Activated CD8-positive, alpha-beta memory T cell treated with anti-CD3 and anti-CD28 coated beads for 48 hours (primary cell): ENCODE data around the gene RNU1-1.
"Not testable (repeated sequence)": the region's sequence is repeated elsewhere in the genome, so short reads cannot be mapped to it uniquely, and the experiment has no call there.

ENCODE experiments used
- DNase-seq, 3 experiments: peaks; one replicate each; pipeline ENCODE4 v3.0.0-alpha.2; 2020; ENCODE audit warnings: low read depth in 2 of 3, low spot score in 2 of 3

The RNU1-1 gene

GRCh38 chr1:16525769-16526168 is 11.7 kb upstream of the RNU1-1 start:
- not testable (repeated sequence) for DNase-seq

DNA sequence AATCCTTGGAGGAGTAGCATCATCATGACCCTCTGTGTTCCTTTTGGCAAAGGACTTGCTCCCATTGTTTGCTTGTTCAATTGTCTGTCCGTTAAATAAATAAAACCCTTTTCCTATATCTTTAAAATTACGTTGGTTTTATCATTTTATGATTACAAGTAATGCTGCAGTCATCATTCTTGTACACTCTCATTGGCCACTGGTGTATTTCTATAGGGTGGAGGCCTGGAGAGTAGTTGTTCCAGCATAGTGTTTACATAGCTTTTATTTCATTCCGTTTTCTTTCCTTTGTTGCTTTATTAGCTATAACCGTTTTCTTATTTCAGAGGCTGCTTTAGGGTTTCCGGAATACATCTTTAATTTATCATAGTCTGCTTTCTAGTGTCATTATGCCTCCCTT is 7.6 kb upstream of the RNU1-1 start:
- DNase-seq: not testable (repeated sequence)

DNA sequence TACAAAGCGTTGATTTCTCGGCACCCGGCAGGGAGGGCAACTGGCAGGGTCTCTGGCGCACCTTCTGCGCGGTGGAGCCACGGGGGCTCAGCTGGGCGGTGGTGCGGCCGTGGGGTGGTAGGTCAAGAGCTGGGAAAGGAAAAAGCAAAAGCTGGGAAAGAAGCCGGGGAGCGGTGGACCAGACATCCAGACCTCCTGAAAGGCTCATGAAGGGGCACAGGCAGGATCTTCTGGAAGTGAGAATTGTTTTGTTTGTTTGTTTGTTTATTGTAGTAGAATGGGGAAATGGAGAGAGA is 7.2 kb upstream of the RNU1-1 start:
- no peak for DNase-seq

DNA sequence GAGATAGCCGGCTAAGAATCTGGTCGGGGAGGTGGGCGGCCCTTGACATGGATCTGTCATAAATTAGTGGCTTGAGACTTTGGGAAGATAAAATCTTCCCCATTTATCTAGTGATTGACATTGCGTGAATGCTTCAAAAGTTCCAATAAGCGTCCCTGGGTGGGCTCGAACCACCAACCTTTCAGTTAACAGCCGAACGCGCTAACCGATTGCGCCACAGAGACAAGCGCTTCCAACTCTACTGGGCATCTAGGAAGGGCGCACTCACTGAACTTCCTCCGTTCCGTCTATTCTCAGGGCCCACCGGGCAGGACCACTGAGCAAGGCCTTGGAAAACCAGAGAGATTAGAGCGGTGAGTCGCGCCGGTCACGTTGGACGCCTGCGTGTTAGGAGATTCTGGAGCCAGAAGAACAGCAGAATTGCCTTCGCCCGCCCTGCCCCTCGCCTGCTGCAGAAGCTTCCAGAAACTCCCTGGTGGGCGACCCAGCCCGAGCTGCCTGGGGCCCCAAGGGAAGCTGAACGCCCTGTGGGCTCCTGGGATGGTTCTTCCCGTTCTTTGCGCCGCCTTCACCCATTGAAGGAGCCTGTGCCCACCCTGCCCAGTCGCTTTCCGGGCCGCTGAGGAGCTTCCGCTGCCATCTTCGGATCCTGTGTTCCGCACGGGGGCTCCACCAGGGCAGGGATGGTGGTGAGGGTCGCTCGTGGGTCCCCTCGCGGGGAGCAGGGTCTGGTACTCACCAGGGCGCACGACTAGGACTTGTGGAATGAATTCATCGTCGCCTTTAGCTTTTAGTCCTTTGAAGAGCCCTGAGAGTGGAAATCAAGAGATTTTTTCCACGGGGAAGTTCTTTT is 6.6 kb upstream of the RNU1-1 start:
- not testable (repeated sequence) for DNase-seq

GRCh38 chr1:16519255-16519951 is 5.3 kb upstream of the RNU1-1 start:
- DNase-seq: not testable (repeated sequence)

DNA sequence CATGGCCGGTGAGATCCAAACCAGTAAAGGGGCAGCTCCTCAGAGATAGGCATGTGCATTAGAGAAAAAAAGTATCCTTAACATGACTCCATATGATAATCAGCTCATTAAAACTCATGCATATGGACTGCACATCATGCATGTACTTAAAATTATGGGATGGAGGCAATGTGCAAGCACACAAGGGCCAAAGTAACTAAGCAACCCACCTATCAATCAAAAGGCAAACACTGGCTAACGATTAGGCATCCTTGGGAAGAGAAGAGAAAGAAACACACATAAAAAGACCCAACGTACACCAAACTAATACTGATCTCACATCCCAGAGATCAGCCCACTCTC is 4.8 kb upstream of the RNU1-1 start:
- DNase-seq: not testable (repeated sequence)

DNA sequence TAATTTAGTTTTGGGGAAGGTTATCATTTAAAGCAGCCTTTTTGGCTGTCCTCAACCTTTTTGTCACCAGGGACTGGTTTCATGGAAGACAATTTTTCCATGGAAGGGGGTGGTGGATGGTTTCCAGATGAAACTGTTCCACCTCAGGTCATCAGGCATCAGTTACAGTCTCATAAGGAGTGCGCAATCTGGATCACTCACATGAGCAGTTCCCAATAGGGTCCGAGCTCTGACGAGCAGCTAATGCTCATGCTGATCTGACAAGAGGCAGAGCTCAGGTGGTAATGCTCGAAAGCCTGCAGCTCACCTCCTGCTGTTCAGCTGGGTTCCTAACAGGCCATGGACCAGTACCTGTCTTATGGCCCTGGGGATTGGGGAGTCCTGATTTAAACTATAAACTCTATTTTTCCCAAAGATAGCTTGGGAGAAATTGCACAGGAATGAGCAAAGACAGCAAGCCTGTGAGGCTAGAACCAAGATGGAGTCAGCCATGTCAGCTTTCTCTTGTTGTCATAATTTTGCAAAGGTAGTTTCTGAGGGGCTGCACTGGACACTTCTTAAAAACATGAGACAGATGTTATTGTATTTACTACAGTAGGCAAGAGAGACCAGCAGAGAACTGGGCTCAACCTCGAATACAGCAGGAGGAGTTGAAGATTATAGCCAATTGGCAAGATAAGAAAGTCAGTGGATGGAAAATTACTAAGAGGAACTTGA is 2.8 kb upstream of the RNU1-1 start:
- not testable (repeated sequence) for DNase-seq

DNA sequence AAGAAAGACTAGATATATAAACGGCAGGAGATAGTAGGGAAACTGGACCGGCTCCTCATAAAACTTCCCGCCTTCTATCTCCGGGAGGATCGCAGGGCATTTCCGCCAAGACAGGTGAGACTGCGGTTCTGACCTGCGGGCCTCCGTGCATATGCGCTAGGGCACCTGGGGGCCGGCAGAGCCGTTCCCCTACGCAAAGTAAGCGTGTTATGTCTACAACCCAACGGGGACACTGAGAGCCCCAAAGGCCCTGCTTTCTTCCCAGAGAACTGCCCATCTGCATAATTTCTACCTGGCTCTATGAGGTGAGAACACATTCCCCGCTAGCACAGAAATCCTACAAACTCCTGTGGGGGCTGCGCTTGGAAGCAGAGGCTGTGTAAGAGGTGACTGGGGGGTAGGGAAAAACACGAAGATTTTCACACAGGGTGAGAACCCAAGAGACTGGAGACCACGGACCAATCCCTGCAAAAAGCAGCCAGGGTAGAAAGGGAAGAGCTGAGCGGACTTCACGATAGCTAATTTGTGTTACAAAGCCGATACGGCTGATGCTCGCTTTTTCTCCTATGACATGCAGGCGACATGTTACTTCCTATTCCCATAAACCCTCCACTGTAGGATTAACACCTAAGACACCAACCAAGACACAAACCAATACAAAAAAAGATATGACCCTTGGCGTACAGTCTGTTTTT is 526 bp downstream of the RNU1-1 start:
- peak; percentile 47 to 65 (median 54) for DNase-seq

- DNase-seq: not testable (repeated sequence)
Measured at GRCh38 chr1:16512624-16513411, 1.3 kb downstream of the RNU1-1 start.

DNA sequence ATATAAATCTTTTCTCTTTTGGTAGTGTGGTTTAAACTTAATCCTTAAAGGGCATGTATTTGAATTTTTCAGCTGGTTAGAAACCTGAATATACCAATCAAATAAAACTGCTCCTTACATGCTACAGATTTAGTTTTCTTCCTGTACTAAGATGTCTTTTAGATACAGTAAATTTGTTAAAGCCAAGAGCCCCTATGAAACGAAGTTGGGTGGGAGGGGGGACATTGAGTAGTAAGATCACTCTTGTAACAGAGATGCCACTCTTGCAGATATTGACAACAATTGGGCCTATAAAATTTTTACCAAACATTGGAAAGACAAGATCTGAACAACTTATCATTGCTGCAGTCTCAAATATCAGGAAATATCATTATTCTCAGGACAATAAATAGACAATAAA is 2.2 kb downstream of the RNU1-1 start:
- DNase-seq: not testable (repeated sequence)

DNA sequence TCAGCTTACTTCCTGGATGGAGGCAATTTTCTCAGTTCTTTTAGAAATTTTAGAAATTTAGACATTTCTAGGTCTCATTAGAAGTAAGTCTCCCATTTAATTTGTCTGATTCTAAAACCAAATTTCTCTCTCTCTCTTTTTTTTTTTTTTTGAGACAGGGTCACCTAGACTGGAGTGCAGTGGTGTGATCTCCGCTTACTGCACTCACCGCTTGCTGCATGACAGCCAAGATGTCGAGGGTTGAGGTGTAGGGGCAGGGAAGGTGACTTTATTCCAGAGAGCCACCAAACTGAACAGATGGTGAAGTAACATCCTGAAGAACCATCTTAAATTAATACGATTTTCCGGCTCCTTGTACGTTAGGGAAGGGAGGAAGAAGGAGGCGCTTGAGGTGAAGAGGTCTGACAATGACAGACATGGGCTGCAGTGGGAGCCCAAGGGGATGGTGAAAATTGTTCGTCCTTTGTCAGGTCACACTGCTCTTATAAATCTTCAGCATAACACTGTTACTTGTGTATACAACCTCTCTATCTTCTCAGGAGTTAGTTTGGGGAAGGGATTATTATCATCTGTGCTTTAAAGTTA is 5.1 kb downstream of the RNU1-1 start:
- not testable (repeated sequence) for DNase-seq

DNA sequence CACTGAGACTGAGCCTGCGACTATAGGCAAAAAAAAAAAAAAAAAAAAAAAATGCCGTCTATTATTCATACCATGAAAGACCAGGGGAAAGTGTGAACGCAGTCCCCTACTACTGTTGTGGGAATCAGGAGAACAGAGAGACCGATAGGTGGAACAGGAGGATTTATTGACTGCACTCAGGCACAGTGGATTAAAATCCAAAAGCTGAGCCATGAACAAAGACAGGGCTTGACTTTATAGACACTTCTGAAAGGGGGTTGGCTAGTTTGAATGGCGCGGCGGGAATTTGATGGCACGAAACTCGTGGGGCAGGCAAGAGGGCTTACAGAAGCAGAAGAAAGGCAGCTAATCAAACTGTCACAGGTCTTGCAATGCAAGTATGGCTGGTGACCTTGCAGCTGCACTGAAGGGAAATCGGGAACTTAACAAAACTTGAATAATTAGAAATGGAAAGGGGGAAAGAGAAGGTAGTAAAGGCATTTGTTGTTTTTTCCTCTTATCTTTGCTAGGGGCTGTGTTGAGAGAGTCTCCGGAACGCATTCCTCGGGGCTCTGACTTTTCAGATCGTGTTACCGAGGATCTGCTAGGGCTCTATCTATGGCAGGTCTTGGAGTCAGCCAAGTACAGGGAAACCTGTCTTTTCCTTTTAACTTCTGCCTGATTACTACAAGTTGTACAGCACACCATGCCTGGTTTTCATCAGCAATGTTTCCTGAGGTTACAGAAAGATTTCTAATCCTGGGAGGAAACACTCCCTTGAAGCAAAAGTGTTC is 7.5 kb downstream of the RNU1-1 start:
- DNase-seq: not testable (repeated sequence)

- DNase-seq: not testable (repeated sequence)
Measured at GRCh38 chr1:16505870-16506269, 8.2 kb downstream of the RNU1-1 start.

DNA sequence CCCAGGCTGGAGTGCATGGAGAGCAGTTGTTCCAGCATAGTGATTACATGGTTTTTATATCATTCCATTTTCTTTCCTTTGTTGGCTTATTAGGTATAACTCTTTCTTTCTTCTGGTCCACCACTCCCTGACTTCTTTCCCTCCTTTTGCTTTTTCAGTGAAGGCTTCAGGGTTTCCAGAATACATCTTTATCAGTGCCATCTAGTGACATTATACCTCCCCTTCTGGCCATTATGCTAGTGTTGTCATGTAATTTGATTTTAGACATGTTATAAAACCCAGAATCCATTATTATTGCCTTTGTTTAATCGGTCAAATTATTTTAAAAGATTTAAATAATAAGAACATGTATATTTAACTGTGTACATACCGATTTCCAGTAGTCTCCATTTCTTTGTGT is 10.6 kb downstream of the RNU1-1 start:
- DNase-seq: no peak

GRCh38 chr1:16501446-16501845 is 12.6 kb downstream of the RNU1-1 start:
- not testable (repeated sequence) for DNase-seq

GRCh38 chr1:16500975-16501374 is 13.1 kb downstream of the RNU1-1 start:
- DNase-seq: not testable (repeated sequence)

GRCh38 chr1:16500466-16500865 is 13.6 kb downstream of the RNU1-1 start:
- DNase-seq: not testable (repeated sequence)

DNA sequence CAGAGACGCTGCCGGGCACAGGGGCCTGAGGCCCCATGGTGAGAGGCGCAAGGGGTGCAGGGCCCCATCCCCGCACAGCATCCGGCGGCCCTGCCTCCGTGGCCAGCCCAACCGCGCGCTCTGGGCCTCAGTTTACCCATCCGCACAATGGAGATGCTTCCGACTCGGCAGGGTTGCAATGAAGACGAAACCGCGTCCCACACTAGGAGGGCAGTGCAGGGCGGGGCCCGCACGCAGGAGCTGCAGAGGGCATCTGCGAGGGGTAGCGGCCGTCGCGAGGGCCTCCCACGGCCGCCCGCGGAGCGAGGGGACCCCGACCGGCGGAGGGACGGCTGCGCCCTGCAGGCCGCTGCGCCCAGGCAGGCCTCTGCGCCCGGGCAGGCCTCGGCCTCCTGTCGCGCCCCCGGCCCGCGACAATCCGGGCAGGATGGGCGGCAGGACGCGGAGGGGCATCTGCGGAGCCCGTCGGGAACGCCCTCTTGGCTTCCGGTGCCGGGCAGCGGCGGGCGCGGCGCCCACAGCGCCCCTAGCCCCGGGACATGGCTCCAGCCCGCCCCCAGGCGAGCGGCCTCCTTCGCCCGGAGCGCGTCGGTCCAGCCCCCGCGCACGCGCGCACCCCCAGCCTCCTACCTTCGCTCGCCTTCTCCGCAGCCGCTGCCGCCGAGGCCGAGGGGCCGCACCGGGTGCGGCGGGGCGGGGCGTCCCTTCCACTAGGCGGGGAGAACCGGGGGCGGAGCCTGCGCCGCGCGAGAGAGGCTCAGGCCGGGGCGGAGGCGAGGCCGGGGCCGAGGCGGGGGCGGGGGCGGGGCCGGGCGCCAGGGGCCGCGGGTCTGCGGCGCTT is 15.3 kb downstream of the RNU1-1 start:
- DNase-seq: peak; percentile 65 to 70 (median 69)
